Ramos (cell line): ENCODE data around the gene SELENOO.

Experiments used
- in situ Hi-C: fragments of 300-500 bp; cut with MboI; formaldehyde crosslinking; loops from one replicate; pipeline ENCODE4 v1.14.3; 2022; ENCODE audit warnings: low sequenced_read_pairs; ENCODE audit not compliant: unreplicated experiment

Gene SELENOO

GRCh38 chr22:50171319-50171964 is 29.4 kb upstream of the SELENOO start:
- in situ Hi-C loops = no loop called here

GRCh38 chr22:50171965-50172421 is 28.8 kb upstream of the SELENOO start:
- in situ Hi-C loops = no loop called here

GRCh38 chr22:50173311-50173982 is 27.4 kb upstream of the SELENOO start:
- in situ Hi-C loops = no loop called here

- in situ Hi-C loops = no loop called here
Observed at GRCh38 chr22:50173983-50174355, 26.8 kb upstream of the SELENOO start.

DNA sequence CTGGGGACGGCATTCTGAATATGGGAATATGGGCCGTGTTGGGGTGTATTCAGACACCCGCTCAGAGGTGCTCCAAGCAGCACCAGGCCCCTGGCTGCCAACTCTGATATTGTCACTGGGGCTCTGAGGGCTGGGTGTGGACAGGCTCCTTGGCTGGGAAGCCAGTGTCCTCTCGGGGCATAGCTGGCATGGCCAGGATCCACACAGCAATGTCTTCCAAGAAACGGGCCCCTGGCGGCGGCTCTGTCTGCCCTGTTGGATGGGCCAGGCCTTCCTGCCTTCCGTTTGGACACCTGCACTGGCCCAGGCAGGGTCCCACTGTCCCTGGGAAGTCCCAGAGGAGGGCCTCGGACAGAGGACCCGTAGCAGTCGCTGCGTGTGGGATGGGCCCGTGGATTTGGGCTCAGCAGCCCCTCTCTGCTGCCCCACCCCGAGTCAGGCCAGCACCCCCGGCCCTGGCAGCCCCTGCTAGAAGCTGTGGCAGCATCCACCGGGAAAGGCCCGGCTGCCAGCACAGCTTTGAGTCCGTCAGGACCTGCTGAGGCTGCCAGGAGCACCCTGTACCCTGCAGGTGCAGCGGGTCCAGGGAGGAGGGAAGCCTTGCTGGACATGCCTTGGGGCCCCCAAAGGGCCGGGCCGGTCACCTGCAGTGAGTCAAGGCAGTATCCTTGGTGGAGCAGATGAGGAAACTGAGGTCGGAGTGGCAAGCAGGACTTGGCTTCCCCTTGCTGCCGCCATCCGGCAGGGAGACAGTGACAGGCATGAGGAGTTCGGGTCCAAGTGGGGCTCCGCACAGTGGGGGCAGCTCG is 26.2 kb upstream of the SELENOO start:
- in situ Hi-C loops = no loop called here

DNA sequence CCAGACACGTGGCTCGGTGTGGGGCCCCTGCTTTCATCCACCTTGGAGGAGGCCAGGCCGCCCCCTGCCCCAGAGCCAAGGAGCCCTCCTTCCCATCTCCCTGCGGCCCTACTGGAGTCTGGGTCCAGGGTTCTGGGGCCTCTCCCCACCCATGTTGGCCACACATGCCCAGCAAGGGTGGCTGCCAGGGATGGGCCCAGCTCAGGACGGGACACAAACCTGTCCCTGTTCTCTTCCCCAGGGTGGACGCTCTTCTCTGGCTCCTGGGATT is 25.7 kb upstream of the SELENOO start:
- in situ Hi-C loops = no loop called here

- in situ Hi-C loops = no loop called here
Observed at GRCh38 chr22:50175921-50176849, 24.6 kb upstream of the SELENOO start.

GRCh38 chr22:50176850-50177536 is 23.8 kb upstream of the SELENOO start:
- in situ Hi-C loops = no loop called here

DNA sequence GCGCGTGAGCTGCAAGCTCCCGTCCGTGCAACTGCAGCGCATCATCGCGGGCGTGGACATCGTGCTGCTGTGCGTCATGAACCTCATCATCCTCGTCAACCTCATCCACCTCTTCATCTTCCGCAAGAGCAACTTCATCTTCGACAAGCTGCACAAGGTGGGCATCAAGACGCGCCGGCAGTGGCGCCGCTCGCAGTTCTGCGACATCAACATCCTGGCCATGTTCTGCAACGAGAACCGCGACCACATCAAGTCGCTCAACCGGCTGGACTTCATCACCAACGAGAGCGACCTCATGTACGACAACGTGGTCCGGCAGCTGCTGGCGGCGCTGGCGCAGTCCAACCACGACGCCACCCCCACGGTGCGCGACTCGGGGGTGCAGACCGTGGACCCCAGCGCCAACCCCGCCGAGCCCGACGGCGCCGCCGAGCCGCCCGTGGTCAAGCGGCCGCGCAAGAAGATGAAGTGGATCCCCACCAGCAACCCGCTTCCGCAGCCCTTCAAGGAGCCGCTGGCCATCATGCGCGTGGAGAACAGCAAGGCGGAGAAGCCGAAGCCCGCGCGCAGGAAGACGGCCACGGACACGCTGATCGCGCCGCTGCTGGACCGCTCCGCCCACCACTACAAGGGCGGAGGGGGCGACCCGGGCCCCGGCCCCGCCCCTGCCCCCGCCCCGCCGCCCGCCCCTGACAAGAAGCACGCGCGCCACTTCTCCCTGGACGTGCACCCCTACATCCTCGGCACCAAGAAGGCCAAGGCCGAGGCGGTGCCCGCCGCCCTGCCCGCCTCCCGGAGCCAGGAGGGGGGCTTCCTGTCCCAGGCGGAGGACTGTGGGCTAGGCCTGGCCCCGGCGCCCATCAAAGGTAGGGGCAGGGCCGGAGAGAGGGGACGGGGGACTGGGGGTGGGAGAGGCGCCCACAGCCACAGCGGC is 23.0 kb upstream of the SELENOO start:
- in situ Hi-C loops = no loop called here

DNA sequence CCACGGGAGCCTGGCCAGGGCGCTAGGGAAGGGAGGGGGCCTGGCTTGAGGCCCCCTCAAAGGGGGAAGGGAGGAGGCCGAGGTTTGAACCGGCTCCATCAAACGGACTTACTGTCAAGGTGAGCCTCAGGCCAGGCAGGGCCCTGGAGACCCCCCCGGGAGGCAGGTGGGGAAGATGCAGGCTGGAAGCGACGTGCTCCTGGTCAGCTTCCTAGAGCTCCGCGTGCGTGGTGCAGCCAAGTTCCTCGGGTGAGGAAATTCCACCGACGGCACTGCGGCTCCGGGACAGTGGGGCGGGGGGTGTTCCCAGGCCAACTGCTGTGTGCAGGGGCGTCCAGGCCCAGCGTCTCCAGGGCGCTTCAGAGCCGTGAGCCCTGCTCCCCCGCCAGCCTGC is 22.3 kb upstream of the SELENOO start:
- in situ Hi-C loops = no loop called here

GRCh38 chr22:50178871-50179869 is 21.6 kb upstream of the SELENOO start:
- in situ Hi-C loops = no loop called here

- in situ Hi-C loops = no loop called here
Observed at GRCh38 chr22:50179937-50180726, 20.7 kb upstream of the SELENOO start.

GRCh38 chr22:50180727-50181521 is 19.9 kb upstream of the SELENOO start:
- in situ Hi-C loops = no loop called here

DNA sequence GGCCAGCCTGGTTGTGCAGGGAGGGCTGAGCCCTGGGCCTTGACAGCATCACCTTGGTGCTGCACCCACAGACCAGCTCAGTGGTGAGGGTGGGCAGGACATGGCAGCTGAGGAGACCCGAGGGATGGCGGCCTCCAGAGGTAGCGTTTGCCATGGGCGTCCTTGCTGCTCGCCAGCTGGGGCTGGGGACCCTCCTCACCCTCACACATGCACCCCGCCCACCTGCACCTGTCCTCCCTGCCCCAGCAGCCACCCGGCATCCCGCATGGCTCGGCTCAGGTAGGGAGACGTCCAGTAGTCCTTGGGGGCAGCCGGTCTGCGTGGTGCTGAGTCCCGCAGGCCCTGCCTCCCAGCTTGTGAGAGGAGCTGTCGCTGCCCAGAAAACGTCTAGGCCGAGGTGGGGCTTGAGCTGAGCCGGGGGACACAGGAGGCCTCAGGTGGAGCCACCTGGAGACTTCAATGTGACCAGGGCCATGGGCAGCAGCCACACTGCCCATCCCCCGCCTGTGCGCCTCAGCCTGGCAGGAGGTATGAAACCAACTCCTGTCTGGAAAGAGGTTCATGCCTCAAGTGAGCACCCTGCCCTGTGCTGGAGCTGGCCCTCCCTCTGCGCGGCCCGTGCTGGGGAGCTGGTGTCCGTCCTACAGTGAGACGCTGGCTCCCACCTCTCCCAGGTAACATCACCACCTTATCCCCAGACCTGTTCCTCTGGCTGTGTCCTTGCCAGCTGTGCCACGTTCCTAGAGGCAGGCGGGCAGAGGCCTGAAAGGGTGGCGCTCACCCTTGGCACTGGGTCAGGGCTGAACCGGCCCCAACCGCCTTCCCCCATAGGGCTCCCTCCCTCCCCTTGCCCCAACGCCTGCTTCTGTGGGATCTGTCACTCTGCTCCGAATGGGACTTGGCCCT is 18.4 kb upstream of the SELENOO start:
- in situ Hi-C loops = no loop called here
